Naive thymus-derived CD4-positive, alpha-beta T cell (primary cell): ENCODE measurements around the gene GPR157. TPM values are rescaled to one million over a fixed set of nuclear protein-coding genes. Genes with fewer than 3 reads are reported as not detected.

Source experiments
- ATAC-seq: fragments of 150-1000 bp; cut with Tn5 transposase; 2 replicates; pipeline ENCODE4 v1.10.0; 2021; ENCODE audit warnings: mild to moderate bottlenecking, moderate library complexity
- CTCF ChIA-PET: fragments of 350-600 bp; sonication (Branson Sonifier 250); formaldehyde crosslinking; loops from one replicate; lab custom pipeline; 2021; ENCODE audit warnings: antibody characterized with exemption; lab: Charles Lee
- POLR2A ChIA-PET: fragments of 350-600 bp; sonication (Branson Sonifier 250); formaldehyde crosslinking; loops from one replicate; lab custom pipeline; 2021; ENCODE audit warnings: antibody characterized with exemption, inconsistent platforms; lab: Charles Lee
- DNase-seq, 9 donors: peaks; one replicate each; pipeline versions ENCODE4 v3.0.0 to v3.0.0-alpha.2; 2020 to 2022; ENCODE audit warnings: mixed read lengths in 1 of 9
- H3K27ac ChIP-seq: one replicate; pipeline ENCODE4 v1.7.0; 2013; ENCODE audit warnings: mild to moderate bottlenecking, low read depth, low read length, moderate library complexity
- H3K27me3 ChIP-seq, 2 donors: one replicate each; pipeline ENCODE4 v1.7.0; 2013; ENCODE audit warnings: low read length in 2 of 2, mild to moderate bottlenecking in 2 of 2, moderate library complexity in 2 of 2; ENCODE audit not compliant: control insufficient read depth in 2 of 2, insufficient read depth in 2 of 2
- H3K36me3 ChIP-seq, 3 experiments: 1 replicate in 2 of 3; 2 replicates in 1 of 3; pipeline ENCODE4 v1.7.0; 2013; ENCODE audit warnings: low read length in 3 of 3, mild to moderate bottlenecking in 3 of 3, moderate library complexity in 1 of 3; ENCODE audit not compliant: insufficient read depth in 3 of 3, control insufficient read depth in 2 of 3
- H3K4me1 ChIP-seq, 2 donors: one replicate each; pipeline ENCODE4 v1.7.0; 2013; ENCODE audit warnings: low read length in 2 of 2, mild to moderate bottlenecking in 2 of 2, moderate library complexity in 1 of 2; ENCODE audit not compliant: control insufficient read depth in 2 of 2, insufficient read depth in 2 of 2
- H3K4me3 ChIP-seq: 2 replicates; pipeline ENCODE4 v1.7.0; 2013; ENCODE audit warnings: mild to moderate bottlenecking, low read length
- H3K9me3 ChIP-seq, 3 experiments: 1 replicate in 2 of 3; 2 replicates in 1 of 3; pipeline ENCODE4 v1.7.0; 2013; ENCODE audit warnings: low read length in 3 of 3; ENCODE audit not compliant: control insufficient read depth in 2 of 3
- H3K27ac Mint-ChIP-seq, 9 donors: one replicate each; pipeline ENCODE4 v1.8.0; 2020 to 2022; ENCODE audit warnings: mixed read lengths in 9 of 9, mild to moderate bottlenecking in 8 of 9, moderate library complexity in 5 of 9, inconsistent platforms in 2 of 9
- H3K27me3 Mint-ChIP-seq, 5 donors: one replicate each; pipeline ENCODE4 v1.8.0; 2021 to 2022; ENCODE audit warnings: mixed read lengths in 5 of 5, mild to moderate bottlenecking in 1 of 5
- H3K36me3 Mint-ChIP-seq, 5 donors: one replicate each; pipeline ENCODE4 v1.8.0; 2020 to 2022; ENCODE audit warnings: mixed read lengths in 5 of 5, mild to moderate bottlenecking in 3 of 5, inconsistent platforms in 1 of 5
- H3K4me1 Mint-ChIP-seq, 7 donors: one replicate each; pipeline ENCODE4 v1.8.0; 2020 to 2022; ENCODE audit warnings: mixed read lengths in 7 of 7, mild to moderate bottlenecking in 3 of 7, inconsistent platforms in 1 of 7
- H3K4me3 Mint-ChIP-seq, 10 donors: one replicate each; pipeline ENCODE4 v1.8.0; 2020 to 2022; ENCODE audit warnings: mild to moderate bottlenecking in 10 of 10, mixed read lengths in 10 of 10, moderate library complexity in 6 of 10, inconsistent platforms in 2 of 10
- H3K9me3 Mint-ChIP-seq, 11 donors: one replicate each; pipeline ENCODE4 v1.8.0; 2020 to 2022; ENCODE audit warnings: mixed read lengths in 11 of 11, mild to moderate bottlenecking in 4 of 11, inconsistent platforms in 1 of 11, moderate library complexity in 1 of 11
- intact Hi-C, 2 donors: fragments of 100-400 bp; cut with micrococcal nuclease; formaldehyde crosslinking; loops; one replicate each; pipeline ENCODE4 v1.15.1; 2023
- polyA plus RNA-seq, 2 donors: library from polyadenylated mRNA; unstranded; fragments of 300-500 nt; fragmentation: Illumina TruSeq; gene quantifications; one replicate each; pipeline ENCODE4 v1.2.3, GENCODE V29; 2021
- total RNA-seq, 6 experiments: library from RNA in 5 of 6; stranded (reverse) in 5 of 6; gene quantifications; 1 replicate in 5 of 6; 2 replicates in 1 of 6; pipeline ENCODE4 v1.2.3 and lab custom pipeline; 2021 to 2026

GPR157 gene
- total and polyA plus RNA-seq, 7 experiments from 2014 or later = 1.4 to 14.1 (median 5.2) TPM

- Histone ChIP-seq H3K36me3 (peaks cover 0 to 26% (median 0%) of the 10 kb centered on the region in 3 experiments), H3K27me3 (no peaks in the 10 kb centered on the region), H3K27ac (no peak overlapping the region), H3K4me1 (no peaks in the 10 kb centered on the region), H3K4me3 (no peak overlapping the region), H3K9me3 (no peaks in the 10 kb centered on the region)
- peaks cover 0 to 8% (median 0%) of the 10 kb centered on the region in 7 donors for H3K4me1 Mint-ChIP-seq
- DNase-seq = no peak
- peaks cover 0 to 1% (median 0%) of the 10 kb centered on the region in 11 donors for H3K9me3 Mint-ChIP-seq
- ChIA-PET CTCF (interaction anchor here (0.6 kb wide), 1 partner anchor 10 kb away, joined by 3 read pairs; no protein-coding TSS in a partner anchor), POLR2A (no interaction called here)
- no peak overlapping the region for H3K4me3 Mint-ChIP-seq
- intact Hi-C loops = no loop called here
- ATAC-seq = no peak
- no peak overlapping the region for H3K27ac Mint-ChIP-seq
- no peaks in the 10 kb centered on the region for H3K27me3 Mint-ChIP-seq
- peaks cover 0 to 42% (median 6%) of the 10 kb centered on the region in 5 donors for H3K36me3 Mint-ChIP-seq
Measured at GRCh38 chr1:9106286-9106685, 22.6 kb downstream of the GPR157 start.

GRCh38 chr1:9105336-9105867 is 23.5 kb downstream of the GPR157 start:
- Mint-ChIP-seq H3K36me3 (peaks cover 0 to 38% (median 6%) of the 10 kb centered on the region in 5 donors), H3K27me3 (no peaks in the 10 kb centered on the region), H3K27ac (no peak overlapping the region), H3K4me3 (no peak overlapping the region), H3K9me3 (peaks cover 0 to 1% (median 0%) of the 10 kb centered on the region in 11 donors), H3K4me1 (peaks cover 0 to 2% (median 0%) of the 10 kb centered on the region in 7 donors)
- Histone ChIP-seq H3K4me3 (no peak overlapping the region), H3K36me3 (peaks cover 0 to 26% (median 0%) of the 10 kb centered on the region in 3 experiments), H3K27ac (no peak overlapping the region), H3K9me3 (no peaks in the 10 kb centered on the region), H3K27me3 (no peaks in the 10 kb centered on the region), H3K4me1 (no peaks in the 10 kb centered on the region)
- ChIA-PET POLR2A (no interaction called here), CTCF (interaction anchor here (0.6 kb wide), 2 partner anchors 385 to 652 kb away, joined by 3 read pairs; no protein-coding TSS in a partner anchor)
- intact Hi-C loops = no loop called here
- DNase-seq (no peak), ATAC-seq (no peak)

GRCh38 chr1:9101510-9102146 is 27.3 kb downstream of the GPR157 start:
- CTCF ChIA-PET = interaction anchor here (0.7 to 2.0 kb wide), 4 partner anchors 92 to 112 kb away, joined by 3 to 9 read pairs (median 4); no protein-coding TSS in a partner anchor
- DNase-seq = peak in 1 of 9 donors; percentile 16

GRCh38 chr1:9100471-9101043 is 28.3 kb downstream of the GPR157 start:
- ChIA-PET CTCF (interaction anchor here (1.0 to 2.0 kb wide), 2 partner anchors 91 to 108 kb away, joined by 3 to 9 read pairs; no protein-coding TSS in a partner anchor), POLR2A (no interaction called here)
- DNase-seq = no peak
- Histone ChIP-seq H3K4me1 (no peaks in the 10 kb centered on the region), H3K27ac (no peak overlapping the region), H3K36me3 (peaks cover 0 to 19% (median 0%) of the 10 kb centered on the region in 3 experiments), H3K9me3 (no peaks in the 10 kb centered on the region), H3K27me3 (no peaks in the 10 kb centered on the region), H3K4me3 (no peak overlapping the region)
- intact Hi-C loops = loop anchor here (1.0 to 2.0 kb wide), 2 partner anchors 90 to 182 kb away; no protein-coding TSS in a partner anchor
- Mint-ChIP-seq H3K27ac (no peak overlapping the region), H3K4me1 (no peaks in the 10 kb centered on the region), H3K36me3 (peaks cover 0 to 27% (median 5%) of the 10 kb centered on the region in 5 donors), H3K4me3 (no peak overlapping the region), H3K9me3 (peaks cover 0 to 2% (median 0%) of the 10 kb centered on the region in 11 donors), H3K27me3 (peaks cover 0 to 4% (median 0%) of the 10 kb centered on the region in 5 donors)
- no peak for ATAC-seq

More at GRCh38 chr1:9101510-9102146, 27.3 kb downstream of the GPR157 start:
- peaks cover 0 to 27% (median 5%) of the 10 kb centered on the region in 5 donors for H3K36me3 Mint-ChIP-seq
- ATAC-seq = peak; percentile 64
- Histone ChIP-seq H3K4me3 (no peak overlapping the region), H3K36me3 (peaks cover 0 to 22% (median 0%) of the 10 kb centered on the region in 3 experiments), H3K4me1 (no peaks in the 10 kb centered on the region), H3K27ac (no peak overlapping the region), H3K27me3 (no peaks in the 10 kb centered on the region), H3K9me3 (no peaks in the 10 kb centered on the region)
- H3K27me3 Mint-ChIP-seq = no peaks in the 10 kb centered on the region
- intact Hi-C loops = loop anchor here (1.0 to 2.0 kb wide), 2 partner anchors 91 to 183 kb away; no protein-coding TSS in a partner anchor
- H3K4me3 Mint-ChIP-seq = no peak overlapping the region
- no peak overlapping the region for H3K27ac Mint-ChIP-seq
- POLR2A ChIA-PET = interaction anchor here (0.6 kb wide), 1 partner anchor 141 kb away, joined by 3 read pairs; no protein-coding TSS in a partner anchor
- H3K9me3 Mint-ChIP-seq = peaks cover 0 to 2% (median 0%) of the 10 kb centered on the region in 11 donors
- H3K4me1 Mint-ChIP-seq = no peaks in the 10 kb centered on the region

- CTCF ChIA-PET = no interaction called here
- H3K9me3 Mint-ChIP-seq = peaks cover 0 to 2% (median 0%) of the 10 kb centered on the region in 11 donors
- H3K27ac Mint-ChIP-seq = no peak overlapping the region
Measured at GRCh38 chr1:9099555-9099954, 29.3 kb downstream of the GPR157 start.

GRCh38 chr1:9097947-9098705 is 30.8 kb downstream of the GPR157 start:
- no peak for ATAC-seq
- Mint-ChIP-seq H3K27ac (no peak overlapping the region), H3K4me3 (no peak overlapping the region), H3K9me3 (peaks cover 0 to 2% (median 0%) of the 10 kb centered on the region in 11 donors), H3K4me1 (no peaks in the 10 kb centered on the region), H3K27me3 (peaks cover 0 to 10% (median 0%) of the 10 kb centered on the region in 5 donors), H3K36me3 (peaks cover 0 to 6% (median 0%) of the 10 kb centered on the region in 5 donors)
- no peak for DNase-seq
- ChIA-PET CTCF (interaction anchor here (0.7 kb wide), 1 partner anchor 20 kb away, joined by 3 read pairs; no protein-coding TSS in a partner anchor), POLR2A (interaction anchor here (0.6 kb wide), 1 partner anchor 1029 kb away, joined by 3 read pairs; no protein-coding TSS in a partner anchor)
- no peak overlapping the region for H3K27ac ChIP-seq
- H3K27me3 ChIP-seq = no peaks in the 10 kb centered on the region
- no peaks in the 10 kb centered on the region for H3K36me3 ChIP-seq
- H3K9me3 ChIP-seq = no peaks in the 10 kb centered on the region
- no peak overlapping the region for H3K4me3 ChIP-seq
- H3K4me1 ChIP-seq = no peaks in the 10 kb centered on the region
- intact Hi-C loops = no loop called here

More at GRCh38 chr1:9099555-9099954, 29.3 kb downstream of the GPR157 start:
- Mint-ChIP-seq H3K4me3 (no peak overlapping the region), H3K4me1 (no peaks in the 10 kb centered on the region), H3K27me3 (peaks cover 0 to 10% (median 0%) of the 10 kb centered on the region in 5 donors), H3K36me3 (peaks cover 0 to 18% (median 5%) of the 10 kb centered on the region in 5 donors)
- no peak overlapping the region for H3K27ac ChIP-seq
- H3K27me3 ChIP-seq = no peaks in the 10 kb centered on the region
- H3K4me3 ChIP-seq = no peak overlapping the region
- peaks cover 0 to 12% (median 0%) of the 10 kb centered on the region in 3 experiments for H3K36me3 ChIP-seq
- DNase-seq (no peak), ATAC-seq (no peak)
- no peaks in the 10 kb centered on the region for H3K4me1 ChIP-seq
- POLR2A ChIA-PET = no interaction called here
- H3K9me3 ChIP-seq = no peaks in the 10 kb centered on the region
- intact Hi-C loops = no loop called here
